ENCODE results near the gene SLC29A2. TPM values are rescaled to one million over a fixed set of nuclear protein-coding genes. Genes with fewer than 3 reads are reported as not detected.
A peak's percentile ranks its signal among the peaks of the same experiment; 100 is the strongest.

The SLC29A2 gene
- total RNA-seq, 4 donors from 2014 or later = 7.5 to 32.4 (median 14.4) TPM

DNA sequence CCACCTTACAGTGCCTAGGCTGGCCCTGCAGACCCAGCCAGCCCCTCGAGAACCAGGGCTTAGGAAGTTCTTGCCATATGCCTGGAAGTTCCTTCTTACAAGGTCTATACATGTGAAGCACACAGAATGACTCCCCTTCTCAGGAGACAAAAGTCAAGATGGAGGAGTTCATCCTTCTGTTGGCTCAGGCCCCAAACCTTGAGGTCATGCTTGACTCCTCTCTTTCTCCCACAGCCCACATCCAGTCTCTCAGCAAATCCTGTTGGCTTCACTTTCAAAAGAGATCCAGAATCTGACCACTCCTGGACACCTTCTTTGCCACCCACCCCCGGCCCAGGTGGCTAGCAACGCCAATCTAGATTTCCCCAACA lies 53.0 kb downstream of the SLC29A2 start:
- in situ Hi-C loops (cut with MboI; ENCODE audit: low pct_ligation_motif_present in 1 of 4, low pct_unique_long_range_greater_than_20kb in 1 of 4, low sequenced_read_pairs in 3 of 4) = no loop called here
- H3K4me1 ChIP-seq = peaks cover 9 to 32% (median 22%) of the 10 kb centered on the region in 4 donors

DNA sequence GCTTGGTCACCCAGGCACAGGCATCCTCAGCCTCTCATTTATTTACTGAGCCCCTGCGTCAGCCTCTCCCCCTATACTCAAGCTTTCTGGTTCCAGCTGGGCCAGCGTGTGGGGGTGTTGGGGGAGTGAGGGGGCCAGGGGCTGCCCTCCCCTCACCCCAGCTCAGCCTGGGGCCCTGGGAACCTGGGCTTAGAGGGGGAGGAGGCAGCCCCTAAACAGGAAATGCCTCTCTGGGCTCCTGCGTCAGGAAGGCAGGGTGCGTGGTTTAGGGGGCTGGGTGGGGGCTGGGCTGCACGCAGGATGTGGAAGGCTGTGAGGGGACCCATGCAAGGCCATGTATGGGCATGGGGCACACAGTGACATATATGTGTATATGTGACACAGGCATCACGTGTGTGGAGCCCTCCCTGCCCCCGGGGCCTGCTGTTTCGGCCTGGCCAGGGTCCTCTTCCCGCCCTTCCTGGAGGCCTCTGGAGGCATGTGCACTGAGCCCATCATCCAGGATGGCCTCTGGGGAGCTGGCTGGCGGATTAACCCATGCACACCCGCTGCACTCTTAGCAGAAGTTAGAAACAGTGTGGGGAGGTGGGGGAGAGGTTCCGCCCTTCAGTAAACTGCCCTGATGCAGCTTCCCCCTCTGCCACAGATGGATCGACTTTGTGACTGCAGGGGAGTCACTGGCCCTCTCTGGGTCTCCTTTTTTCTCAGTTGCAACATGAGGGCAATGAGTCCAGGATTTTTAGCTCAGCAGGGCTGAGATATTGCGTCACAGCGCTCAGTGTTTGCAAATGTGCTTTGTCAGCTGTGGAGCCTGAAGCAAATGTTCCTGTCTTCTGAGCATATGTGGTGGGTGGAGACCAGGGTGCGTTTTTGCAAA lies 53.6 kb downstream of the SLC29A2 start:
- no peaks in the 10 kb centered on the region for H3K36me3 ChIP-seq
- H3K9me3 ChIP-seq = no peaks in the 10 kb centered on the region
- H3K4me3 ChIP-seq = no peak overlapping the region
- 42% methylated on average over 15 of the region's 16 CpGs; no CpG with 5 or more reads in 1 of the 2 donors for WGBS, 2 donors (ENCODE audit: low coverage in 1 of 2)
- peak; percentile 47 for DNase-seq
- in situ Hi-C loops (cut with MboI; ENCODE audit: low pct_ligation_motif_present in 1 of 4, low pct_unique_long_range_greater_than_20kb in 1 of 4, low sequenced_read_pairs in 3 of 4) (no loop called here), intact Hi-C loops (cut with DNase I; ENCODE audit: low total_unique reads) (no loop called here)
- peaks cover 15 to 39% (median 28%) of the 10 kb centered on the region in 4 donors for H3K4me1 ChIP-seq
- TF ChIP-seq POLR2AphosphoS5 (IDR thresholded peaks at IDR 0.05) (no peak), EP300 (IDR thresholded peaks at IDR 0.05; ENCODE audit: low read depth) (no peak)
- TF ChIP-seq, protein P1, sequence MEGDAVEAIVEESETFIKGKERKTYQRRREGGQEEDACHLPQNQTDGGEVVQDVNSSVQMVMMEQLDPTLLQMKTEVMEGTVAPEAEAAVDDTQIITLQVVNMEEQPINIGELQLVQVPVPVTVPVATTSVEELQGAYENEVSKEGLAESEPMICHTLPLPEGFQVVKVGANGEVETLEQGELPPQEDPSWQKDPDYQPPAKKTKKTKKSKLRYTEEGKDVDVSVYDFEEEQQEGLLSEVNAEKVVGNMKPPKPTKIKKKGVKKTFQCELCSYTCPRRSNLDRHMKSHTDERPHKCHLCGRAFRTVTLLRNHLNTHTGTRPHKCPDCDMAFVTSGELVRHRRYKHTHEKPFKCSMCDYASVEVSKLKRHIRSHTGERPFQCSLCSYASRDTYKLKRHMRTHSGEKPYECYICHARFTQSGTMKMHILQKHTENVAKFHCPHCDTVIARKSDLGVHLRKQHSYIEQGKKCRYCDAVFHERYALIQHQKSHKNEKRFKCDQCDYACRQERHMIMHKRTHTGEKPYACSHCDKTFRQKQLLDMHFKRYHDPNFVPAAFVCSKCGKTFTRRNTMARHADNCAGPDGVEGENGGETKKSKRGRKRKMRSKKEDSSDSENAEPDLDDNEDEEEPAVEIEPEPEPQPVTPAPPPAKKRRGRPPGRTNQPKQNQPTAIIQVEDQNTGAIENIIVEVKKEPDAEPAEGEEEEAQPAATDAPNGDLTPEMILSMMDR (IDR thresholded peaks at IDR 0.05) = no peak
- peak overlapping the region; percentile 79 to 95 (median 88) for H3K27ac ChIP-seq
- H3K27me3 ChIP-seq = no peaks in the 10 kb centered on the region

More for the DNA sequence above, 53.0 kb downstream of the SLC29A2 start:
- H3K27me3 ChIP-seq = no peaks in the 10 kb centered on the region
- DNase-seq = no peak
- no peaks in the 10 kb centered on the region for H3K36me3 ChIP-seq
- no peaks in the 10 kb centered on the region for H3K9me3 ChIP-seq
- intact Hi-C loops (cut with DNase I; ENCODE audit: low total_unique reads) = no loop called here
- WGBS, 2 donors (ENCODE audit: low coverage in 1 of 2) = 72% methylated on average over 3 of the region's 3 CpGs; no CpG with 5 or more reads in 1 of the 2 donors
- H3K4me3 ChIP-seq = no peak overlapping the region
- no peak for TF ChIP-seq EP300 (IDR thresholded peaks at IDR 0.05; ENCODE audit: low read depth)
- no peak for TF ChIP-seq POLR2A (IDR thresholded peaks at IDR 0.05)
- no peak for TF ChIP-seq POLR2AphosphoS5 (IDR thresholded peaks at IDR 0.05)
- peak overlapping the region; percentile 79 to 95 (median 88) for H3K27ac ChIP-seq

DNA sequence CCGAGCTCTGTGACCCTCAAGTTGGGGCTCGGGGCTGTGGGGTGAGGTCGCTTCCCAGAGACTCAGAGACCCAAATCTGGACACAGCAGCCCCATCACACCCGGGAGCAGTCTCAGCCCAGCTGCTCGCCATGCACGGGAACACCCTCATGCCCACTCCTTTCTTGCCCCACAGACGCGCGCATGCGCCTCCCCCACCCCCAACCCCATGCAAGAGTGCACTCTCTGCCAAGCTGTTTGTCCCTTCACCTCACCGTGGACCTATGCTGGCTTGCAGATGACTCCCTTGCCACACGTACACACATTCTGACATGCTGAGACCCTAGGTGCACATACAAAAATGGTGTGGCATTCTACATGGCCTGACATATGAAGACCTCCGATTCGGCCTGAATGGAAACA lies 54.2 kb downstream of the SLC29A2 start:
- Histone ChIP-seq H3K27me3 (no peaks in the 10 kb centered on the region), H3K36me3 (no peaks in the 10 kb centered on the region), H3K4me1 (peaks cover 16 to 41% (median 29%) of the 10 kb centered on the region in 4 donors), H3K27ac (peak overlapping the region; percentile 79 to 95 (median 88)), H3K9me3 (no peaks in the 10 kb centered on the region), H3K4me3 (peak overlapping the region; percentile 25 to 44 (median 40))
- DNase-seq = no peak
- intact Hi-C loops (cut with DNase I; ENCODE audit: low total_unique reads) = no loop called here
- TF ChIP-seq EP300 (IDR thresholded peaks at IDR 0.05; ENCODE audit: low read depth) (no peak), POLR2AphosphoS5 (IDR thresholded peaks at IDR 0.05) (no peak), POLR2A (IDR thresholded peaks at IDR 0.05) (no peak)
- TF ChIP-seq, protein P1 (IDR thresholded peaks at IDR 0.05) = no peak
- in situ Hi-C loops (cut with MboI; ENCODE audit: low pct_ligation_motif_present in 1 of 4, low pct_unique_long_range_greater_than_20kb in 1 of 4, low sequenced_read_pairs in 3 of 4) = no loop called here
- WGBS, 2 donors (ENCODE audit: low coverage in 1 of 2) = 40 to 51% methylated on average over 1 to 12 of the region's 14 CpGs

DNA sequence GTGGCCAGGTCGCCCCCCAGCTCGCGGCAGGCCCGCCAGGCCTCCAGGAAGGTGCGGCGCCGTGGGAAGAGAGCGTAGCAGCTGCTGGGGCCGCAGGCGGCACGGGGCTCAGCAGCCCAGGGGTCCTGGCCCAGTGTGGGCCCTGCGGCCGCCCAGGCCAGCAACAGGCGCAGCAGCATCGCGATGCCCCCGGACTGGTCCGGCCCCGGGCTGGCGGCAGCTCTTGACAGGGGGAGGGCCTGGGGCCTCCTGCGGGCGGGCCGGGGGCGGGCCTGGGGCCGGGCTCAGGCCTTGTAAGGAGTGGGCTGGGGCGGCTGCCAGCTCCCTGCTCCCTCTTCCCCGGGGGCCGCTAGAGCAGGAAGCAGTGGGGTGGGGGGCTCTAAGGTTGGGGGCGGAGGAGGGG lies 54.7 kb downstream of the SLC29A2 start, which contains the start of gene CD248:
Gene CD248, minus strand, starts transcription at position 196 of the 403 bp plus-strand sequence. Its CDS starts 17 bp downstream, at position 179.
- Histone ChIP-seq H3K9me3 (no peaks in the 10 kb centered on the region), H3K4me1 (peaks cover 16 to 43% (median 29%) of the 10 kb centered on the region in 4 donors), H3K4me3 (peak within 1 kb of the TSS; percentile 25 to 44 (median 40)), H3K27me3 (no peaks in the 10 kb centered on the region), H3K36me3 (no peaks in the 10 kb centered on the region), H3K27ac (peak within 1 kb of the TSS; percentile 79 to 95 (median 88))
- intact Hi-C loops (cut with DNase I; ENCODE audit: low total_unique reads) (no loop called here), in situ Hi-C loops (cut with MboI; ENCODE audit: low pct_ligation_motif_present in 1 of 4, low pct_unique_long_range_greater_than_20kb in 1 of 4, low sequenced_read_pairs in 3 of 4) (no loop called here)
- no peak for TF ChIP-seq POLR2A (IDR thresholded peaks at IDR 0.05)
- peak in 2 of 3 donors; percentile 26 to 38 for TF ChIP-seq POLR2AphosphoS5 (IDR thresholded peaks at IDR 0.05)
- DNase-seq = peak; percentile 43
- WGBS, 2 donors (ENCODE audit: low coverage in 1 of 2) = 49% methylated on average over 21 of the region's 29 CpGs; no CpG with 5 or more reads in 1 of the 2 donors

Measured in transverse colon (tissue), 4 donors.